ENCODE data around the gene REP15.
A peak's percentile ranks its signal among the peaks of the same experiment; 100 is the strongest.
"Not testable (repeated sequence)": the region's sequence is repeated elsewhere in the genome, so short reads cannot be mapped to it uniquely, and the experiment has no call there.

The REP15 gene

DNA sequence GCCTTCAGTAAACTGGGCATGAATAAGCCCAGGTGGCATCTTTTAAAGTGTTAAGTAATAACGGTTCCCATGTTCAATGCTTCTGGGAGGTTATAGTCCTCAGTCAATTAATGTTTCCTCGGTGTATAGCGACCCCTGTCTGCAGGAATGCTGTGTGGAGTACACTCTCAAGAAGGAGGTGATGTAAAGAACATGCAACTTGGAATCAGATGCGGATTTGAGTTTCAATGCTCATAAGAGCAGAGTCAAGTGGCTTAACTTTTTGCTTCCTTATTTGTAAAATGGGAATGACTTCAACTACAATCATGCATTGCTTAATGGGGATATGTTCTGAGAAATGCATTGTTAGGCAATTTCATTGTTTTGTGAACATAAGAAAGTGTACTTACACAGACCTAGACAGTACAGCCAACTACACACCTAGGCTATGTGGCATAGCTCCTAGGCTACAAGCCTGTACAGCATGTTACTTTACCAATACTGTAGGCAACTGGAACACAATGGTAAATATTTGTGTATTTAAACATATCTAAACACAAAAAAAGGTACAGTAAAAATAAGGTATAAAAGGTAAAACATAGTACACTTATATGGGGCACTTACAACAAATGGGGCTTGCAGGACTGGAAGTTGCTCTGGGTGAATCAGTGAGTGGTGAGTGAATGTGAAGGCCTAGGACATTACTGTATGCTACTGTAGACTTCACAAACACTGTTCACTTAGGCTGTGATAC lies 7.6 kb downstream of the REP15 start:
- DNase-seq = peak; percentile 15

DNA sequence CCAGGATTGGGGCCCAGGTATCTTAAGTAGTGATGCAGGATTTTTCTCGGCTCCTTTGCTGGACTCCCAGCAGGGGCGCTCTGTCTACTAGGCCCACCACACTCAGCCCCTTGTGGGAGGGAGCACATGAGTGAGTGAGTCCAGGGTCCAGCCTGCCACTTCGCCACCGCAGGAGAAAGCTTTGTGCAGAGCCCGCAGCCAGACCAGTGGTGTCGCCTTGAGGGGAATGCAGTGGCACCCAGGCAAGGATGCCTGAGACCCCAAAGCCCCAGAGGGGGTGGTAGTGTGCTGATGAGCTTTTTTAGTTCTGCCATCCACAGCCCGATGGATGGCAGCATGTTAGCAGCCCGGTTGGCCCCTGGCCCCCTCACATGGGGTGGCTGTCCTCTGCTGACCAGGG lies 9.0 kb downstream of the REP15 start:
- no peak for DNase-seq

DNA sequence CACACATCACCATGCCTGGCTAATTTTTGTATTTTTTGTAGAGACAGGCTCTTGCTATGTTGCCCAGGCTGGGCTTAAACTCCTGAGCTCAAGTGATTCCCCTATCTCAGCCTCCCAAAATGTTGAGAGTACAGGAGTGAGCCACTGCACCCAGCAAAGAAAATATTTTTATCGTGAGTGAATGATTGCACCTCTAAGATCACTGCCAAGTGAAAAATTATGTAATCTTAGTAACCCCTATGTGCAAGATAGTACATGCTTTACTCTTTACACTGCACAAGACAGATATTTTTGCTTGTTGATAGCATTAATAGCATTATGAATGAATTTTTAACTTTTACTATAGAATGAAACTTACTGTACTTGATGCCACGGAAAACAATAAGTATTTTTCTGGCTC lies 11.0 kb downstream of the REP15 start:
- DNase-seq = no peak

DNA sequence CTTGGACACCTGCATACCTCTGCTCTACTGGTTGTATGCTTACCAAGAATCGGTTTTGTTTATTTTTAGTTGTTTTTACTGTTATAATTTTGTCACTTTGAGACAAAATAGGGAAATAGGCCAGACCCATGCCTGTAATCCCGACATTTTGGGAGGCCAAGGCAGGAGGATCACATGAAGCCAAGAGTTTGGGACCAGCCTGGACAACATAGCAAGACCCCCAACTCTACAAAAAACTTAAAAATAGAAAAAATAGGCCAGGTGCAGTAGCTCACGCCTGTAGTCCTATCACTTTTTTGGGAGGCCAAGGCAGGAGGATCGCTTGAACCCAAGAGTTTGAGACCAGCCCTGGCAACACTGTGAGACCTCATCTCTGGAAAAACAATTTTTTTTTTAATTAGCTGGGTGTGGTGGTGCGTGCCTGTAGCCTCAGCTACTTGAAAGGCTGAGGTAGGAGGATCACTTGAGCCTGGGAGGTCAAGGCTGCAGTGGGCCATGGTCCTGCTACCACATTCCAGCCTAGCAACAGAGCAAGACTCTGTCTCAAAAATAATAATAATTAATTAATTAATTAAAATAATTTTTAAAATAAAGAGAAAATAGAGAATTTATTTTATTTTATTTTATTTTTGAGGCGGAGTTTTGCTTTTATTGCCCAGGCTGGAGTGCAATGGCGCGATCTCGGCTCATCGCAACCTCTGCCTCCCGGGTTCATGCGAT lies 13.1 kb downstream of the REP15 start:
- no peak for DNase-seq

DNA sequence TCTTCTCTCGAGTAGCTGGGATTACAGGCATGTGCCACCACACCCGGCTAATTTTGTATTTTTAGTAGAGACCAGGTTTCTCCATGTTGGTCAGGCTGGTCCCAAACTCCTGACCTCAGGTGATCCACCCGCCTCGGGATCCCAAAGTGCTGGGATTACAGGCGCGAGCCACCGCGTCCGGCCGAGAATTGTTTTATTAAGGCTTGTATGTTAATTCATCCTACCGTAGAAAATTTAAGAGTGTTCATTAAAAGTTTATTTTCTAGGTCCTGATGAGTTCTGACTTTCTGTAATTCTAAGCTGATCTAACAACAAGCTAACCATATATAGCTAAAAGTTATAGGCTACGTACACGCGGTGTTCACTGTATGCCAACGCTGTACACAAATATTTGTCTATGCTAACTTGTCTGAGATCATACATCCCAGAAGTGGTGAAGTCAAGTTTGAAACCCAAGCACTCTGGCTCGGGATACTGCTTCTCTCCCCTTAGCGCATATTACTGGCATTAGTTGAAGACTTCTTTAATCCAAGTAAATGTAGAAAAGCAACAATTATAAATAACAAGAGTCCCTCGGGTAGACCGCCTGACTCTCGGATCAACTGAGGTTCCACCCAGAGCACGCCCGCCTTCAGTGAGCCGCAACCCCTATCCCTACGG lies 13.8 kb downstream of the REP15 start:
- no peak for DNase-seq

DNA sequence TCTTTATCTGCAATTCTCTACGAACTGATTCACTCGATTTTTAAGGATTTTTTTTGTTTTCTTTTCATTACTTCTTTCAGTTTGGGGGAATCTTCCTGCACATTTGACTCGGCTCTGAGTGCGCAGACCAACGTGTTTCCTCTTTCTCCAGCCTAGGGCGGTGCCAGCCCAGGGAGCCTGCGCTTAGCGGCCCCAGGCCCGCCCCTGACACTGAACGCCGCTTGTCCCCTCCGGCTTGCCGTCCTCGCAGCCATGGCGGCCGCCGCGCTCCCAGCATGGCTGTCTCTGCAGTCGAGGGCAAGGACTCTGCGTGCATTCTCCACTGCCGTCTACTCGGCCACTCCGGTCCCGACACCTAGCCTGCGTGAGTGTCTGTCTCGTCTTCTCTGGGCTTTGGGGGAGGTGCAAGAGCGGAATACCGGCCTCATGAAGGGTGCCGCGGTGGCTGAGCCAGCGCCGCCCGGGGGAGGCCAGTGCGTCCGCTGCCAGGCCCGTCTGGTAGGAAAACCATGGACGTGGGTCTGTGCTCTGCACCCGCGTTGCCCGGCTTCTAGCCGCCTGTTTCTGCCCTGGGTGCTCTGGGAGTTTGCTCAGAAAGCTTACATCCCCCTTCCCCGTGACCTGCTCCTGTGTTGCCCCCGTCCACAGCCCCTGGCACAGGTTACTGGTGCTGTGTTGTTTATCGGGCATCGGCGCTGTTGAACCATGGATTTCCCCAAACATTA lies 14.5 kb downstream of the REP15 start, which contains the start of gene MRPS35:
TSS of gene MRPS35 (plus strand) at position 241 of the 725 bp plus-strand sequence. CDS start at position 253, 12 bp downstream.
- DNase-seq = peak; percentile 61

DNA sequence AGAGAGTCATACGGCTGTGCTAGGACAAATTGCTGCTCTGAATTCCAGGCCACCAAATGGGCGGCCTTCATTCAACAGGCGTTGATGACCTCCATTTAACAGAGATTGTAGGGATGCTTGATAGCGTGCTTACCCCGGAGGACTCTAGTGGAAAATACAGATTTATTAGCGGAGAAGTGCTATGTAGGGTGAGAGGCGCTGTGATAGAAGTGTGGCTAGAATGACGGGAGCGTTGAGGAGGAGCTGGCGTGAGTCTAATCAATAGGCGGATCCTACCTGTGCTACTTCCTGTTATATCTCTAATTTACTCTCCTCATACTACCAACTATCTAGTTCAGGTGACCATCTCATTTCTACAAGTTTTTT lies 15.1 kb downstream of the REP15 start:
- no peak for DNase-seq

DNA sequence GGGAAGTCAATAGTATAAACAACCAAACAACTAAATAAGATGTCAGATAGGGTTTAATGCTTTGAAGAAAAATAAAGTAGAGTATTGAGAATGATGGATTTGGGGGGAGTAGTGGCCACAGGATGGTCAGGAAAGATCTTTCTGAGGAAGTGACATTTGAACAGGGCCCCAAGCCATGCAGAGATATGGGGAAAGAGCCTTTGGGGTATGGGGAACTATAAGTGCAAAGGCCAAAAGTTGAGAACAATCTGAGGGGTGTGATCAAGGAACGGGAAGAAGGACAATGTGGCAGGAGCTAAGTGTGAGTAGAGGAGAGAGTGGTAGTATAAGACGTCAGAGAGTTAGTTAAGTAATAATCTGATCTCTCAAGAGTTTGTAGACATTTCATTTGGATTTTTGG lies 15.7 kb downstream of the REP15 start:
- no peak for DNase-seq

DNA sequence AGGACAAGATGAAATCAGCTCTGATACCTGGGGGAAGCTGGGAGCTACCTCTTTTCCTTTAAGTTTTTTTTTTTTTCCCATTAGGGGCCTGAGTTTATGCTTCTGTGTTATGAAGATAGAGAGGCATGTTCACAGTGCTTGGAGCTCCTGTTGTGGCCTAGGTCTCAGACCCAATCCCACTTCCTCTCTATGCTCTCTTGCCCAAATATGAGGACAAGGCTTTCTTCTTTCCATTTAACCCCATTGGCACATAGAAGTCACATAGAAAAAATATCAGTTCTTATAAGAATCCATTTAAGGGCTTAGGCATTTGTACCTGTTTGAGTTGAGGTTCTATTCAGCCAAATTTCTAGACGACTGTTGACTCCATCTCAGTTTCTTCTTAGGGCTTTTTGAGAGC lies 27.0 kb downstream of the REP15 start:
- no peak for DNase-seq

DNA sequence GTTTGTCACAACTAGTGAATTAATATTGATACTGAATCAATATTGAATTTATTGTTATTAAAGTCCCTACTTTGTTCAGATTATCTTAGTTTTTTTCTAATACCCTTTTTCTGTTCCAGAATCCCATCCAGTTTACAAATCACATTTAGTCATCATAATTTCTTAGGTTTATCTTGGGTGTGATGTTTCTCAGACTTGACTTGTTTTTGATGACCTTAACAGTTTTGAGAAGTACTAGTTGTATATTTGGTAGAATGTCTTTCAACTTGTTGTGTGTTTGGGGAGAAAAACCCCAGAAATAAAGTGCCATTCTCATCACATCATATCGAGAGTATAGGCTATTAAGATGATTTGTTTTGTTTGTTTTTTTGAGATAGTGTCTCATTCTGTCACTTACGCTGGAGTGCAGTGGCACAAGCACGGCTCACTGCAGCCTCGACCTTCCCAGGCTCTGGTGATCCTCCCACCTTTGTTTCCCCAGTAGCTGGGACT lies 33.9 kb downstream of the REP15 start:
- DNase-seq = no peak

DNA sequence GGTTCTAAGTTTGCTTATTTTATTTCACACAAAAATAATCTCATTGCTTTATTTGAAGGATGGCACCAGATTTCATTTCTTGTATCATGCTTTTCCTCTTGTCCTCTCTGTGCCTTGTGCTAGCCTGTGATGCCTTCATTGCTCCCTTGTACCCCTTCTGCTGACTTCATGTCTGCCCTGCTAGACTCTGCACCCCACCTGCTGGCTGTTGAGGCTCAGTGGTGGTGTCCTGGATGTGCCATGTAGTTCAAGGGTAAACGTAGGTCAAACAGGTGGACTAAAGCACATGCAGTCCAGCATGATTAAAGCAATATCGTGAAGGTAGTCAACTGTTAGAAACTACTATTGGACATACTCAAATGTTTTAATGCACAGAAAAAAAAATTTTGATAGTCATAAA lies 36.0 kb downstream of the REP15 start:
- DNase-seq = no peak

DNA sequence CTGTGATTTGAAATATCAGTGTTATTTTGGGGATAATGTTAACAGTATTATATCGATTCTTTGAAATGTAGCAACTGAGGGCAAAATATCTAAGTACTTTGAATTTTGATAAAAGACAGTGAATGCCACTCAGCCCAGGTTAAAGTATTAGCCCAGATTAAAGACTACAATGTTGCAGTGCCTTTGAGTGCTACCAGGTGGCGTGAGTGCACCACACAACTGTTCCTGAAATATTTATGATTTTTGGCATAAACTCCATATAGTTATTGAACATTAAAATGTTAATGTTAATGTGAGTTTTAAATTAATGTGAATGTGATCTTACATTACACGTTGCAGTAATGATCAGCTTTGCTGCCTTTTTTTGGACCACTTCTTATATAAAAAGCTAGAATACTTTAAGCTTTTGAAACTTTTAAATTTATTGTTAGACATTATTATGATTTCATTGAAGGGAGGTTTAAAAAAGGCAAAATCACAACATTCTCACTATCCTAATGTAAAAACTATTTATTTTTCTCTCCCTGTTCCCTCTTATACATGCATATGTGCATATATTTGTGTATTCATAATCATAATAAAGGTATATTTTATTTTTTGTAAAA lies 36.9 kb downstream of the REP15 start:
- DNase-seq = no peak

DNA sequence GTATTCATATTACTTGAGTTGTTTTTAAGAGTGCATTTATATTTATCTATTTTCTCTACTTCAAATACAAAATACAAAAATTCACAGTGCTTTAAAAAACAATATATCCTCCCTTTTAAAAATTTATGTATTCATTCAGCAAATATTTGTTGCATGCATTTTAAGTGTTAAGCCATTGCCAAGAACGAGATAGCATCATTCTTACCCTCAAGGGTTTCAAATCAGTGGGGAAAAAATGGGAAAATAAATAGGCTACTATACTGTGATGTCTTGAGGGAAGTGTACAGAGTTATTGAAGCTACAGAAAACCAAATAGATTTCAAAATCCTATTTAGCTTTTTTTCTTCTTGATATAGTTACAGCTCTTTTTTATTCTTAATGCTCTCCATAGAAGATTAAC lies 37.5 kb downstream of the REP15 start:
- no peak for DNase-seq

DNA sequence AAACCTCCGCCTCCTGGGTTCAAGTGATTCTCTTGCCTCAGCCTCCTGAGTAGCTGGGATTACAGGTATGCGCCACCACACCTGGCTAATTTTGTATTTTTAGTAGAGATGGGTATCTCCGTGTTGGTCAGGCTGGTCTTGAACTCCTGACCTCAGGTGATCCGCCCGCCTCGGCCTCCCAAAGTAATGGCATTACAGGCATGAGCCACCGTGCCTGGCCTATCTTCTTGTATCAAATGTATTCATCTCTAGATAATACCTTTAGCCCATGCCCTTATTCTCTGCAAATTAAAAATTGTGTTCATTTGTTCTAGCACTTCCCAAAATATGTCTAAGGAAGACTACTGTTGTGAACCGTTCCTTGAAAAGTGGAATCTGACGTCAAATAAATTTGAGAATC lies 38.1 kb downstream of the REP15 start:
- DNase-seq = not testable (repeated sequence)

DNA sequence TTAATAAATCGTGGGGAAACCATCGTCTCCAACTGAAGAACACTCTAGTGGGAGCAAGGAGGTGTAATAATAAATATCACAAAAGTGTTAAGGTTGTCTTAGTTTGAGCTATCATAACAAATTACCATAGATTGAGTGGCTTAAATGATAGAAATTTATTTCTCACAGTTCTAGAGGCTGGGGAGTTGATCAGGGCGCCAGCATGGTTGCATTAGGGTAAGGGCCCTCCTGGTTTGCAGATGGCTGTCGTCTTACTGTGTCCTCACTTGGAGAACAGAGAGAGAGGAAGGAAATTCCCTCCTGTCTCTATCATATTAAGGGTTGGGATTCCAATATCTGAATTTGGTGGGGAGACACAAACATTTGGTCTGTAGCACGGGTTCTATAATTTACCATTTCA lies 47.4 kb downstream of the REP15 start:
- DNase-seq = no peak

DNA sequence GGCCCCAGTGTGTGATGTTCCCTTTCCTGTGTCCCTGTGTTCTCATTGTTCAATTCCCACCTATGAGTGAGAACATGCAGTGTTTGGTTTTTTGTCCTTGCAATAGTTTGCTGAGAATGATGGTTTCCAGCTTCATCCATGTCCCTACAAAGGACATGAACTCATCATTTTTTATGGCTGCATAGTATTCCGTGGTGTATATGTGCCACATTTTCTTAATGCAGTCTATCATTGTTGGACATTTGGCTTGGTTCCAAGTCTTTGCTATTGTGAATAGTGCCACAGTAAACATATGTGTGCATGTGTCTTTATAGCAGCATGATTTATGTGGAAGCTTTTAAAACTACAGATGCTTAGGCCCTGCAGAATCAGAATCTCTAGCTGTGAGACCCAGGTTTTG lies 49.5 kb downstream of the REP15 start:
- not testable (repeated sequence) for DNase-seq
